Keratinocyte (primary cell): Measurements from ENCODE around the gene LRP3.

ENCODE experiments used
- CTCF ChIP-seq, 3 experiments: IDR thresholded peaks in 1 of 3; conservative IDR thresholded peaks in 1 of 3; optimal IDR thresholded peaks in 1 of 3; 2 replicates in 2 of 3; 3 replicates in 1 of 3; pipeline versions ENCODE3 to v1.5.1; 2011; ENCODE audit warnings: low read length in 3 of 3, mild to moderate bottlenecking in 3 of 3, moderate library complexity in 2 of 3, control low read depth in 1 of 3, inconsistent platforms in 1 of 3; ENCODE audit not compliant: insufficient read depth in 2 of 3; ENCODE audit errors: extremely low read depth in 1 of 3
- EZH2 ChIP-seq: IDR thresholded peaks from one replicate; pipeline ENCODE4 v1.6.1; 2012; ENCODE audit warnings: inconsistent platforms, mild to moderate bottlenecking, low read length, moderate library complexity

- TF ChIP-seq CTCF (optimal IDR thresholded peaks at IDR 0.05 in 1 of 3, IDR thresholded peaks at IDR 0.05 in 1 of 3, conservative IDR thresholded peaks at IDR 0.05 in 1 of 3; ENCODE audit: extremely low read depth in 1 of 3, insufficient read depth in 2 of 3, low read length in 3 of 3) (no peak), EZH2 (no peak)
Measured at GRCh38 chr19:33194886-33195644, 935 bp downstream of the LRP3 start.
